Left cardiac atrium (tissue), 4 donors: ENCODE measurements around the gene C6orf89. TPM values are rescaled to one million over a fixed set of nuclear protein-coding genes. Genes with fewer than 3 reads are reported as not detected.

Experiments used
- ATAC-seq, 2 donors: fragments of 200-7000 bp; cut with Tn5 transposase; one replicate each; pipeline ENCODE4 v1.9.1; 2020; ENCODE audit warnings: mild to moderate bottlenecking in 2 of 2, moderate library complexity in 2 of 2
- DNase-seq: peaks from one replicate; pipeline ENCODE4 v3.0.0-alpha.2; 2020
- intact Hi-C, 2 donors: fragments of 100-400 bp; cut with DNase I; formaldehyde crosslinking; loops; one replicate each; pipeline versions ENCODE4 v1.14.1 to v1.15.1; 2022 to 2023
- total RNA-seq, 2 donors: library from RNA; stranded (reverse); fragmentation: NEBNext Ultra II Directional; extraction: Animal tissue kit (Norgen Biotek cat#: 25700); gene quantifications; one replicate each; pipeline ENCODE4 v1.2.1, GENCODE V29; 2021
- donor health status: DM: no; HTN: yes; CAD: no.
- donor health status: DM: no; HTN: yes; CAD: no; lungs with severe emphysema.
- donor health status: DM: yes; HTN: yes; CAD: no.
- donor health status: Dilated cardiomyopathy.

The C6orf89 gene
- total RNA-seq, 2 donors from 2014 or later = 62.9 to 74.1 TPM

DNA sequence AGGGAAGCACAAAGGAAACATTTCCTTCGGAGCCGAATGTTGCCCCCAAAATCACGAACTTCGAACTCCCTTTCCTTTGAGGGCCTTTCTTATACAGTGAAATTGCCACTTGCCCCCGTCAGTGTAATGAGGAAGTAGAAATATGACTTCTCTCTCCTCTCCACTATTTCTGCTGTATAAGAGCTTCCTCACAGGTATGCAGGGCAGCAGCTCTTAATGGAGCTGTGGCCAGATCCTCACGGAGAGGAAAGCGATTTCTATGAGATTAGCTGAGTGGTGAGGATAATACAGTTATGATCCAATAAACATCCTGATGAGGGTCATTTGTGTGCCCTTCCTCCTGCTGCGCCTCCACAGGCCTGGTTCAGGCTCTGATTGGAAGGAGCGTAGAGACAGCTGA is 35.7 kb upstream of the C6orf89 start:
- intact Hi-C loops = loop anchor here (2.0 to 5.0 kb wide), 2 partner anchors 81 to 83 kb away; no protein-coding TSS in a partner anchor

DNA sequence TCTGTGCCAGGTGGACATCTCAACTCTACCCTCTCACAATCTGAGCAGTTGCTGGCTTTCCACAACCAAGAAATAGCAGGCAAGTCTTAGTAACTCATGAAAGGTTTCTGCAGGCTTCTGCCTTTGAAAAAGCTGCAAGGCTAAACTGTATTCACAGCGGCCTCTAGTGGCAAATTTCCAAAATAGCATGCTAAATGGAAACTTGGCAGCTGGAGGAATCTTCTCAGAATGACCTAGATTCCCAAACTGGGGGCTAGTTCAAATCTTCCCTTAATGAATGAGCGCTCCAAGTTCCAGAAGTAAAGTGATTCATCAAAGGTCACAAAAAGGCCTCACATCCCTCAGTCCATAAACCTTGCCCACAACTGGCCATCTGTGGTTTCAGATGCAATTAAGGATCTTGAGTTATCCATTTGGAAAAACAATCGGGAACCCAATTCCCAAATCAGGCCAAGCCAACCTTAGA is 34.6 kb upstream of the C6orf89 start:
- DNase-seq (no peak), ATAC-seq (peak; percentile 4 to 10)
- intact Hi-C loops = loop anchor here (2.0 to 5.0 kb wide), 2 partner anchors 82 to 84 kb away; no protein-coding TSS in a partner anchor

More for the DNA sequence above, 35.7 kb upstream of the C6orf89 start:
- DNase-seq = no peak
- no peak for ATAC-seq

DNA sequence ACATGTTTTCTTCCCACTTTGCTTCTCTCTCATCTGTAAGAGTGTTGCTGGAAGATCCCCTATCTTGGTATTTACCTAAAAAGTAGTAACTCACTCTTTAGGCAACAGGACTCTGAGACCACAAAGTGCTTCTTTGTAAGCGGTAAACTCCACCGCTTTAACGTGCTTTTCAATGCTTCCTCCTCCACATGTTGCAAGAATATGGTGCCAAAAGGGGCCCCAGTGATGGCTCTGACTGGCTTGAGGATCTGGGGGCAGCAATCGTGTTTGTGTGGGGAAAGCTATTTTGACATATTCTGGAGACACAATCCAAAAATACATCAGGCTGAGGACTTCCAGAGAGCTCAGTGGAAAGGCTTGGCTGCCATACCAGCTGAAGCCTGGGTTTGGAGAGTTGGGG is 34.1 kb upstream of the C6orf89 start:
- DNase-seq (no peak), ATAC-seq (no peak)
- intact Hi-C loops = loop anchor here (2.0 to 5.0 kb wide), 2 partner anchors 83 to 84 kb away; no protein-coding TSS in a partner anchor

DNA sequence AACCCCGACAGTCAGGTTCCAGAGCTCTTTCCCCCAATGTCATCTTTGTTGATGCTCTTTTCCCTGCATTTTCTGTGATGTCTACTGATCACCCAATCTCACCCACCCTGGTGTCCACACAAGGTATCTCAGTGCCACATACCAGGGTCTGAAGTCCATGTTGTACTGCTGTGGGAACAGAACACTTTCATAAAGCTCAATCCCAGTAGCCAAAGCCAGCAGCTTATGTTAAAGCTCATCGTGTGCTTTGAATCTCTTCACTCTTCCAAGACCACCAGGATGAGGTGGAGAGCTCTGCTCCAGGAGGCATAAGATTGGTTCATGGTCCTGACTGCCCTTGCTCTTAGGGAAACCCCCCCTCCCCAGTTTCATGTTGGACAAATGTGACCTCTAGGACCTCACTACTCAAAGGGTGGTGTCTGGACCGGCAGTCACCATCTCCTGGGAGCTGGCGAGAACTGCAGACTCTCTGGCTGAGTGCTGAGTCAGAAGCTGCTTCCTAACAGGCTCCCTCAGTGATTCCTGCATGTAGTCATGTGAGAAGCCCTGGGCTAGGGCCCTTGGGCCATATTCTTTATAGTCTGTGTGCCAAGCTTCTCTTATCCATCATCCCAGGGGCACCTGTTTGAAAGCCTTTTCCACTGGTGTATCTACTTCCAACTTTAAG is 33.1 kb upstream of the C6orf89 start:
- ATAC-seq (peak in 1 of 2 donors; percentile 51), DNase-seq (no peak)
- intact Hi-C loops = loop anchor here in 1 of 2 donors (5.0 kb wide), 1 partner anchor 85 kb away; no protein-coding TSS in a partner anchor

DNA sequence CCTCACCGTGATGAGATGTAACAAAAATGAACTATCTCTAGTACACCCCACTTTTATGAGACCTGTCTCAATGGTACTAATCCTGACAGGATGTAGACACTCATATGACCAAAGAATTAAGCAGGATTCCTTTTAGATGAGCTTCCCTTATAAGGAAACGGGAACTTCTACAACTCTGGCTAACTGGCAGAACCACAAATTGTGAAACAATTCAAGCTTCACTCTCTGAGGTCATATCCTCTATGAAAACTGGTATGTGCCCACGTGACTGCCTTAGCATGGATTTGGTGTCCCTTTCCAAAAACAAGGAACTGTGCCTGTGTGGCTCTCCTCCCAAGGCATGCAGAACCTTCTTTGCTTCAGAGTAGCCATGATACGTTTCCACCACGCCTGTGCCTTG is 32.4 kb upstream of the C6orf89 start:
- ATAC-seq (peak; percentile 22 to 45), DNase-seq (peak; percentile 57)
- intact Hi-C loops = loop anchor here in 1 of 2 donors (5.0 kb wide), 1 partner anchor 86 kb away; no protein-coding TSS in a partner anchor

DNA sequence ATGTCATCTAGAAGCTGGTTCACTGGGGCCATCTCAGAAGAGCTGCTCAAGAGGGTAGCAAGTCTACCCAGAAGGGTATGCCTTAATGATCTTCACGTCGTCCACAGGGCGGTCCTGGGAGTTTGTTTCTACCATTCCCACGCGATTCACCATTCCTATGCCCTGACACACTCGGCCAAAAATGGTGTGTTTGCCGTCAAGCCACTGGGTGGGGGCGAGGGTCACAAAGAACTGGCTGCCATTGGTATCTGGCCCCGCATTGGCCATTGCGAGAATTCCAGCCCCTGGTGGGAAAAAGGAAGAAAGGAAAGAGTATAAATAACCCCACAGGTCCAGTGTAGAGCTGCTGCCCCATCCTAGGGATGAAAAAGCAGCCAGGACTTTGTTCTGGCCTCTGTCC is 30.0 kb upstream of the C6orf89 start:
- no peak for DNase-seq
- intact Hi-C loops = no loop called here

DNA sequence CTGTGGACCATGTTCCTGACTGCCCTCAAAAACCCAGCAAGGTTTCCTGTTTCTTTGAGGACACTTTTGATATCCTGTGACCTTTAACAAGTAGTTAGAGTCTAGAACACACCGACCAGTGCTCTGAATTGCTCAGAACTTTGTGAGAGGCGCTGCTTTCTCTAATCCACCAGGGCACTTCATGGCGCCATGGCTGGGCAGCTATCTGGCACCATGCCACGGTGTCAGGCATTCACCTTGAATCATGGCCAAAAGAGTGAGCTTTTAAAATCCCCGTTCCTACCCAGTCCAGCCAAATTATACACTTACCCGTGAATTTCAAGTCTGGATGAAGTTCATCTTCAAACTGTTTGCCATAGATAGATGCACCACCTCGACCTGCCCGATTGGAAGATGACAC is 29.5 kb upstream of the C6orf89 start:
- DNase-seq (no peak), ATAC-seq (peak; percentile 4 to 43)
- intact Hi-C loops = no loop called here

More for the DNA sequence above, 30.0 kb upstream of the C6orf89 start:
- no peak for ATAC-seq

DNA sequence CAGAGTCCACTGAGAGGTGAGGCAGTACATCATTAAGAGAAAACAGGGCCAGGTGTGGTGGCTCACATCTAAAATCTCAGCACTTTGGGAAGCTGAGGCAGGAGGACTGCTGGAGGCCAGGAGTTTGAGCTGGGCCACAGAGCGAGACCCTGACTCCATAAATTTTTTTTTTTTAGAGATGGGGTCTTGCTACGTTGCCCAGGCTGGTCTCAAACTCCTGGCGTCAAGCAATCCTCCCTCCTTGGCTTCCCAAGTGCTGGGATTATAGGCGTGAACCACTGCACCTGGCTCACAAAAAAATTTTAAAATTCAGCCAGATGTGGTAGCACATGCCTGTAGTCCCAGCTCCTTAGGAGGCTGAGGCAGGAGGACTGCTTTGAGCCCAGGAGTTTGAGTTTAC is 28.4 kb upstream of the C6orf89 start:
- DNase-seq (no peak), ATAC-seq (no peak)
- intact Hi-C loops = no loop called here

DNA sequence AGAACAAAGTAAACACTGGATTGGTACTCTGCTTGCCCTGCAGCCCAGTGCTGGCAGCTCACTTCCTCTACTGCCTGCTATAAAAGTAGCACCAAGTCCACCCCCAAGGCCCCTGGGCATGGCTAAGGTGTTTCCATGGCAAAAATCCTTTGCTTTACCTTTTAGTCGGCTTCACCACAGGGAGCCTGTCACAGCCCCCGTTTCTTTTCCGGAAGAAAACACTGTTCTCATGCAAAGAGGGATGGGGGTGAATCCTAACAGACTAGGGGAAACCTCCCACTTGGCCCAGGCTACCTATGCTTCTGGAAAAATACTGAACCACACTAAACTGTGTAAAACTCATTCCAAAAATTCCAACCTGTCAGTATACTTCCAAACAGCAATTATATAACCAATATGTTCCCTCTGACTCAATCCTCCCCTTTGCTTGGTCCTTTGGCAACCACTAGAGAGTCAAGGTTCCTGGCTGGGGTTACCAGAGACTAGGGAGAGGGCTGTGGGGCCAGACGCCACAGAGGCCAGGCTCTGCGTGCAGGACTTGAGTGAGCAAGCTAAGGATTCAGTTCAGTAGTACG is 27.3 kb upstream of the C6orf89 start:
- intact Hi-C loops = no loop called here

DNA sequence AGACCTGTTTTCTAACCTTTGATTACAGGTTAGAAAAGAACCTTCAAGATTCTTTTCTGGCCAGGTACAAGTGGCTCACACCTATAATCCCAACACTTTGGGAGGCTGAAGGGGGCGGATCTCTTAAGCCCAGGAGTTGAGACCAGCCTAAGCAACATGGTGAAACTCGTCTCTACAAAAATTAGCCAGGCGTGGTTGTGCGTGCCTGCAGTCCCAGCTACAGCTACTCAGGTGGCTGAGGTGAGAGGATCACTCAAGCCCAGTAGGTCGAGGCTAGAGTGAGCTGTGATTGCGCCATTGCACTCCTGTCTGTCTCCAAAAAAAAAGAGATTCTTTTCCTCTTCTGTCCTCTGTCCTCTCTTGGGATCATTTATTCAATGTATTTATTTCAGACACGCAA is 25.6 kb upstream of the C6orf89 start:
- no peak for ATAC-seq
- DNase-seq = no peak

More for the DNA sequence above, 27.3 kb upstream of the C6orf89 start:
- DNase-seq (no peak), ATAC-seq (peak; percentile 73 to 86)

DNA sequence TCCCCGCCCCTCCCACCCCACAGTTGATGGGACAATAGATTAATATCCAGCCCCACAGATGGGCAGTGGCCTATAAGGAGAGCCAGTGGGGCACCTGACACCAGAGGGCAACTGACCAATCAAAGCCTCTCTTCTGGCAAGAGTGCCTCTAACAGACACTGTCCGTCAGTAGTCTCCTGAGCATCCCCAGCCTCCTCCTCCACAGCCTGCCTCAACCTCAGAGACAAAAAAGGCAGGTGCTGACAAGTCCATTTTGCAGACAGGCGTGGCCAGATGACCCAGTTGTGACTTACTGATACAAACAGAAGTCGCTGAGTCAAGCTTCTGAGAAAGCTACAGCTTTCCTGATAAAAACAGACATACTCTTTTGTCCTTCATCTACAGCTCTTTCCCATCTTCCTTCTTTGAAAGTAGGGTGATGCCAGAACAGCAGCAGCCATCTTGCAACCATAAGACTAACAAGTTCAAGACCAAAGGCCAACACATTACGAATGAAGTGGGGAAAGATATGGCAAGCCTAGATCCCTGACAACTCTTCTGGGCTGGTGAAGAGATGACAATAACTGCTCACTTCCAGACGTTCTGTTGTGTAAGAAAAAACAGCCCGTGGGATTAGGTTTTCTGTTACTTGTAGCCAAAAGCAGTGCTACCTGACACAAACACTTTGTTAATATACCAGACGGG is 23.4 kb upstream of the C6orf89 start:
- no peak for DNase-seq
- peak in 1 of 2 donors; percentile 56 for ATAC-seq
- intact Hi-C loops = no loop called here

More for the DNA sequence above, 25.6 kb upstream of the C6orf89 start:
- intact Hi-C loops = no loop called here

DNA sequence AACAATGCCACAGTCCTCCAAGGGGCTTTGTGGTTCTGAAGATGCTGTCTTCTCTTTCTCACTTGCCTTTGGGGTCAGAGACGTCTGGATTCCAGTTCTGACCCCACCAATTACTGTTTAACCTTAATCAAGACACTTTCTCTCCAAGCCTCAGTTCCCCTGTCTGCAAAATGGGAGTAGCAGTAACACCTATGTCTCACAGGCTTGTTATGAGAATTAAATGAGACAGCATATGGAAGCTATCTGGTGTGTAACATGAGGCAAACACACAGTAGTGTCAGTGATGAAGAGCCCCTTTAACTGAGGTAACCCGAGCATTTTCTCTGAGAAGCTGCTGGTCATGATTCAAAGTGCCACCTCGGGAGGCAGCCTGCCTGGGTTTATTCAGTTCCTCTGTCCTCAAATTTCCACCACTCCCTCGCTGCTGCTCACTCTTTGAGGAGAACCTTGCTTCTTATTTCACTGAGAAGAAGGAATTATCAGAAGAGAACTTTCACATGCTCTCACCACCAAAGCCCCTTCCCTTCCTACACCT is 22.8 kb upstream of the C6orf89 start:
- no peak for DNase-seq
- no peak for ATAC-seq
- intact Hi-C loops = no loop called here

DNA sequence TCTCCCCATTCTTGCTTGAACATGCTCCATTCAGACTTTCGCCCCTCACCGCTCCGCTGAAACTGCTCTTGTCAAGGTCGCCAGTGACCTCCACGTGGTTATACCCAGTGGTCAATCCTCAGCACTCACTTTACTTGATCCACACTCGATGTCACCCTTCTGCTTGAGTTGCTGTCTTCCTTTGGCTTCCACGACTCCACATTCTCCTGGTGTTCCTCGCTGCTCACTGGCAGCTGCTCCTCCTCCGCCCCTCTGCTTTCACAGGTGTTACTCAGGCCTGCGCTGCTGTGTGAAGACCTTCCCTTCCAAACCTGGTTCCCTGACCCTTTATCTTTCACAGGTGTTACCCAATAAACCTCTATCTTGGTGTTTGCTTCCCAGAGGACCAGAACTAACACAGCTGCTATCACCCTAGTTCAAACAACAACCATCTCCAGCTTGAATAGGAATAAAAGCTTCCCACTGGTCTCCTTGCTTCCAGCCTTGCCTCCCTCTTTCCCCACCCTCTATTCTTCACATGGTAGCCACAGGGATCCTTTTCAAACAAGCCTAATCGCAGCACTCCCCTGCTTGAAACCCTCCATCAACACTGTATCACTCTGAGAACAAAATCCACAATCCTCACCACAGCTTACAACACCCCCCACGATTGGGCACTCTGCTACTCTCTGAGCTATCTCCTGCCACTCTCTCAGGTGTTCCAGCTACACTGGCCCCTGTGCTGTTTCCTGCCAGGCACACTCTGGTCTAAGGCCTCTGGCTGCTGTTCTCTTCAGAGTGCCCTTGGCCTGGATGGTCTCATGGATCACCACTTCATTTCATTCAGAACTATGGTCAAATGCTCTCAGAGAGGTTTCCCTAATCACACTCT is 21.8 kb upstream of the C6orf89 start:
- no peak for ATAC-seq
- no peak for DNase-seq
- intact Hi-C loops = no loop called here

DNA sequence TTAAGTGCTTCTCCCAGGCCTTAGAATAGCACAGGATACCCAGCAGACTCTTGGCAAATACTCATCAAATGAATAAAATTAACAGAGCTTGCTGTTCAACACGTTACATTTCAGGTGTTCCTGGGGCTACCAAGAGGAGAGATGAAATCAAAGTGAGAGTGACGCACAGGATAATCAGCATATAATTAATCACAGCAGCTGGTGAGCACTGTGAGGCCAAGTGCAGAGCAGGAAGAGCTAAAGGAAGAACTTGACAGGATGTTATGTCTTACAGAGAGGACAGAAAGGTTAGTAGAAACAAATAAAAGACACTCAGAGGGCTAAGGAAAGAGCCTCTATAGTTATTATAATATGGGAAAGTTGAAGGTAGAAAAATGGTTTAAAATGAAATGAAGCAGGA is 19.9 kb upstream of the C6orf89 start:
- DNase-seq = no peak
- ATAC-seq = peak in 1 of 2 donors; percentile 5
- intact Hi-C loops = no loop called here

DNA sequence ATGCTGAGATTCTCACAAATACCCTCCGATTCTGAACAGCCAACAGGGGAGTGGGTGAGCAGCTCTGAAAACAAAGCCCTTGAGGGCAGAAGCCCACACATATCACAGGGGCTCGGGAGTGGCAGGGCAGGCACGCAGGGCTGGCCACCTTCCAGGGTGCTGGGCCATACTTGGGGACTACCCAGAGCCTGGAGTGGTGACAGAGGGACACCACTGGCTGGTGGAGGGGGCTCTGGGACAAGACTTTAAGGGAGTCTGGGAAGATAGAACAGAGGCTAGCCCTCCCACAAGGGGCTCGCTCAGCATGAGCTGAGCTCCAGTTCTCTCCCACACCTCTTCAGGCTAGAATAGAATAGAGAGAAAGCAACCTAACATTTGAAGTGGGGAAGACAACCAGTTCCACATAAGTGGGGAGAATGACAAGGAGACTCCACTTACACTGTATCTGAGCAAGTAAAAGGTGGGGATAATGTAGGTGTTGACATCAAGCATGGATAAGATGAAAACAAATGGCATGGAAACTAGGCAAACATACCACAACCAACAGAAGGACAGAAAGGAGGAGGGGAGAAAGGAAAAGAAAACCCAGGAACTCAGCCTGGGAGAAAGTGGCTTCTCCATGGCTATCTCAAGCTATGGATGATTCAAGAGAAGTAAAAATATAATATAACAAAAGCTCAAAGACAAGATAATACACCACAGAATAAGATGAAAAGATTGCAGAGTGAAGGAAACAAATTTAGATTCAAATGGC is 18.1 kb upstream of the C6orf89 start:
- intact Hi-C loops = no loop called here
- DNase-seq = no peak
- ATAC-seq = peak; percentile 66 to 70

DNA sequence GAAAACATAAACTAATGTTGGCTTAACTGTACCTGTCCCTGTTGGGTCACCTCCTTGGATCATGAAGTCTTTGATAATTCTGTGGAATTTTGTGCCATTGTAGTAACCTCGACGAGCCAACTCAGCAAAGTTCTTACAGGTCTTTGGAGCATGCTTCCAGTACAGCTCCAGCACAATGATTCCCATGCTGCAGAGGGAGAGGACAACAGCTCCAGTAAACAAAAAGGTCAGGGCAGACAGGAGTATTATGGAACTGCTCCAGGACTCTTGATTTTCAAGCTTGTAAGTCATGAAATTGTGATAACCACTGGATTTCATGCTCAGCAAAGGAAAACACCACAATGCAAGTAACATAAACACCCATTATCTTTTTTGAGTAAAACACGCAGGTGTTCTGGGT is 14.1 kb upstream of the C6orf89 start:
- intact Hi-C loops = no loop called here
- no peak for ATAC-seq
- no peak for DNase-seq

DNA sequence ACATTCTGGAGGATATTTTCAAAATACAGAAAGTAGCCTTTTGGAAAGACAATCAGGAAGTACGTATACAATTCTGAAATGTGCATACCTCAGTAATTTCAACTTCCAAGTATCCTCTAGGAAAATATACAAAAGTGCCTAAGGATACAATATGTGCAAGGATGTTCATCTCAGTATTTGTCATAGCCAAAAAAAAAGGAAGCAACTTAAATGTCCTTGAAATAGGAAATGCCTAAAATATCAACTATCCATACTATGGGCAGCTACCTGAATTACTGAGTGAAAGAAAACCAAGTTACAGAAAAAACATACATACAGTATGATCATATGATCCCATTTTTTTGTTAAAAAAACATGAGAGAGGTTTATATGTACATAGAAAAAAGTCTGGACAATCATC is 12.6 kb upstream of the C6orf89 start:
- intact Hi-C loops = no loop called here
- no peak for DNase-seq
- no peak for ATAC-seq
